H7 (cell line): ENCODE results near the gene TAF6L. TPM values are rescaled to one million over a fixed set of nuclear protein-coding genes. Genes with fewer than 3 reads are reported as not detected.
"Not testable (repeated sequence)": the region's sequence is repeated elsewhere in the genome, so short reads cannot be mapped to it uniquely, and the experiment has no call there.

ENCODE experiments used
- DNase-seq: peaks from one replicate; pipeline ENCODE4 v3.0.0; 2012
- H3K27me3 ChIP-seq: 2 replicates; pipeline ENCODE4 v1.6.0; 2011; ENCODE audit warnings: mild to moderate bottlenecking, low read length; ENCODE audit not compliant: control insufficient read depth, insufficient read depth
- H3K36me3 ChIP-seq: replicated peaks from 2 replicates; pipeline ENCODE4 v1.5.1; 2011; ENCODE audit warnings: low read length; ENCODE audit not compliant: control insufficient read depth, insufficient read depth
- H3K4me3 ChIP-seq: 2 replicates; pipeline ENCODE4 v1.5.1; 2011; ENCODE audit warnings: low read depth, mild to moderate bottlenecking, control low read depth, low read length, moderate library complexity; ENCODE audit not compliant: insufficient read depth
- total RNA-seq: library from RNA; depleted of rRNA; stranded (reverse); fragments of >200 nt; shearing (Covaris generic); gene quantifications from 2 replicates; pipeline ENCODE4 v1.2.3, GENCODE V29; 2014

Gene TAF6L
- total RNA-seq, 1 experiment from 2014 or later: 42.9 TPM

DNA sequence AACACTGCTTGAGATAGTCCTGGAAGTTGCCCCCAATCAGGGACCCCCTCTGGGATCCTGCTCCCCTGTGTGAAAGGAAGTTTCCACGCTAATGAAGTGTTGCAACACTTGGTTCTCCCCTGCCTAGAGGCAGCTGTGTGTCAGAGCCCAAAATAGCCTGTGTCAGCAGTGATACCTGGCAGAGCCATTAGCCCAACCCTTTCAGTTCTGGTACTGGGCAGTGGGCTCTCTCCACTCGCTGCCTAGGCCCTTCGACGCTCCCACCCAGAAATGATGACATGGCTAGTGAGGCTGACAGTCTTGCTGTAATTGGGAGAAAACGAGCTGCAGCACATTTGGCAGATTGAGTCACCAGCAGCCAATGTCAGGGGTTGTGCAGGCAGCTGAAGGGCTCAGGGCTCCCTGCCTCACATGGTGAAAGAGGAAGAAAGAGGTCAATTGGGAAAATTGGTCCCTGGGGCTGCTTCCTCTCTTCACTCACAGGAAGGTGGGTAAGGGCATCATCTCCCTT is 35.5 kb downstream of the TAF6L start:
- Histone ChIP-seq H3K36me3 (peaks cover 11% of the 10 kb centered on the region), H3K27me3 (no peaks in the 10 kb centered on the region), H3K4me3 (no peak overlapping the region)
- DNase-seq: no peak

DNA sequence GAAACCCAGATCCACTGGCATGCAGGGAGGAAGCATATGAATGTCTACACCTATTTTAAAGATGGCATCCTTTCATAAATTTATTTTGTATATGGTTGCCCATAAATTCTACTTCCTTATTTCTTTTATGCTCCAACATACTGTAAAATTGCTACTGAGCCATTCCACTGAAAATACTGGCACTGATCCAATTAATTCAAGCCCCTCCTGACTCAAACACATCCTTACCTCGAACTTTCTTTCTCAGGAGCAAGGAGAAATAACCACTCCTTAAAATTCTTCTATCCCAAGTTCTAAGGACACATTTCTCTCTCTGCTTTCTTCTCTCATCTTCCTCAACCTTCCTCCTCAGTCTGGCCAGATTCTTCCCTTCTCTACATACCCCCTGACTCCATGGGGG is 39.6 kb downstream of the TAF6L start:
- DNase-seq: no peak
- Histone ChIP-seq H3K4me3 (no peak overlapping the region), H3K36me3 (no peaks in the 10 kb centered on the region), H3K27me3 (no peaks in the 10 kb centered on the region)

DNA sequence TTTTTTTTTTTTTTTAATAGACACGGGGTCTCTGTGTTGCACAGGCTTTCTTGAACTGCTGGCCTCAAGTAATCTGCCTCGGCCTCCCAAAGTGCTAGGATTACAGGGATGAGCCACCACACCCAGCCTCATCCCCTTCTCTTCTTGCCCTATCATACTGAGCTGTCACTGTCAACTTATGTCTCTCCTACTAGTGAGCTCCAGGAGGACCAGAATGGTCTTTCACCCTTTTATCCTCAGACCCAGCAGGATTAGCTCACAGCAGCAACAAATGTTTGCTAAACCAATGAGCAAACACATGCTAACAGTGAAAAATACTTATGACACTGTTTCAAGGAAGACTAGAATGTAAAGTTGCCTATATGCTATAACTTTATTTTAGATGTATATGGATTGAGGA is 40.5 kb downstream of the TAF6L start:
- DNase-seq: no peak
- no peak overlapping the region for H3K4me3 ChIP-seq

DNA sequence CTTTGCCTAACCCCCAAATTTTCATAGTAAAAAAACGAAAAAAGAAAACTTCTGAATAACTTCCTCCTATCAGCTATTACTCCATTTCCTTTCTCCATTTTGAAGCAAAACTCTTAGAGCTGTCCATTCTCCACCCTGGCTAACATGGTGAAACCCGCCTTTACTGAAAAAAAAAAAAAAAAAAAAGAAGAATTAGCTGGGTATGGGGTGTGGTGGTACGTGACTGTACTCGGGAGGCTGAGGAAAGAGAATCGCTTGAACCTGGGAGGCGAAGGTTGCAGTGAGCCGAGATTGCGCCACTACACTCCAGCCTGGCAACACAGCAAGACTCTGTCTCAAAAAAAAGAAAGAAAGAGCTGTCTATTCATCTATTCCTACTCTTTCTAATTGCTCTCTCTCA is 45.4 kb downstream of the TAF6L start:
- H3K36me3 ChIP-seq: peaks cover 4% of the 10 kb centered on the region; the same call in 1 of the 2 replicates
- DNase-seq: no peak
- H3K4me3 ChIP-seq: no peak overlapping the region
- no peaks in the 10 kb centered on the region for H3K27me3 ChIP-seq

More for the DNA sequence above, 40.5 kb downstream of the TAF6L start:
- Histone ChIP-seq H3K36me3 (no peaks in the 10 kb centered on the region), H3K27me3 (no peaks in the 10 kb centered on the region)

DNA sequence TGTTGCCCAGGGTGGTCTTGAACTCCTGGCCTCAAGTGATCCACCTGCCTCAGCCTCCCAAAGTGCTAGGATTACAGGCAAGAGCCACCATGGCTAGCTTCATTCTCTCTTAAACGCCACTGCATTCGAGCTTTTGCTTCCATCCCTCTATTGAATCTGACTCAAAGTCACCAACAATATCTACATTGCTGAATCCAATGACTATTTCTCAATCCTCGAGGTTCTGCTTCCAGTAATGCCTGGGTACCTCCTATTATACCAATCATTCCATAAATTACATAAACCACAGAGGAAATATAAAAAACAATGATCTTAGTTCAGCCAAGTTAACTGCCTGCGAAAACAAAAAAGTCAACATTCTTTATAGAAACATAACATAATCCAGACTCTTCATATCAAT is 45.9 kb downstream of the TAF6L start:
- Histone ChIP-seq H3K36me3 (peaks cover 4% of the 10 kb centered on the region; the same call in 1 of the 2 replicates), H3K4me3 (no peak overlapping the region), H3K27me3 (no peaks in the 10 kb centered on the region)
- no peak for DNase-seq

DNA sequence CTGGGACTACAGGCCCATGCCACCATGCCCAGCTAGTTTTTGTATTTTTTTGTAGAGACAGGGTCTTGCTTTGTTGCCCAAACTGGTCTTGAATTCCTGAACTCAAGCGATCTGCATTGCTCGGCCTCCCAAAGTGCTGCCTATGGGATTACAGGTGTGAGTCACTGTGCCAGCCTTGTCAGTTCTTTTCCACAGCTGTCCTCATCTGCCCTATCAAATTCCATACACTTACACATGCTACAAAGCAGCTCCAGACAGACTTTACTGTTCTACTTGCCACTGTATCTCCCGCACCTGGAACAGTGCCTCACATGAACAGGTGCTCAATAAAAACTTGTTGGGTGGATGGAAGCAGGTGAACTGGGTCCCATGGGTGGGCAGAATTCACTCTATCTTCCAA is 52.5 kb downstream of the TAF6L start:
- Histone ChIP-seq H3K27me3 (no peaks in the 10 kb centered on the region), H3K4me3 (no peak overlapping the region), H3K36me3 (peaks cover 36% of the 10 kb centered on the region)
- no peak for DNase-seq

DNA sequence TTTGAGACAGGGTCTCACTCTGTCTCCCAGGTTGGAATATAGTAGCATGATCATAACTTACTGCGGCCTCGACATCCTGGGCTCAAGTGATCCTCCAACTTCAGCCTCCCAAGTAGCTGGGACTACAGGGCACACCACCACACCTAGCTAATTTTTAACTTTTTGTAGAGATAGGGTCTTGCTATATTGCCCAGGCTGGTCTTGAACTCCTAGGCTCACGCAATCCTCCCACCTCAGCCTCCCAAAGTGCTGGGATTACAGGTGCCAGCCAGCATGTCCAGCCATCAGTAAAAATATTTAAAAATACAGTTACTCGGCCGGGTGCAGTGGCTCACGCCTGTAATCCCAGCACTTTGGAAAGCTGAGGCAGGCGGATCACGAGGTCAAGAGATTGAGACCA is 56.9 kb downstream of the TAF6L start:
- H3K27me3 ChIP-seq, DNase-seq, H3K4me3 ChIP-seq: not testable (repeated sequence)
- H3K36me3 ChIP-seq: peaks cover 29% of the 10 kb centered on the region

DNA sequence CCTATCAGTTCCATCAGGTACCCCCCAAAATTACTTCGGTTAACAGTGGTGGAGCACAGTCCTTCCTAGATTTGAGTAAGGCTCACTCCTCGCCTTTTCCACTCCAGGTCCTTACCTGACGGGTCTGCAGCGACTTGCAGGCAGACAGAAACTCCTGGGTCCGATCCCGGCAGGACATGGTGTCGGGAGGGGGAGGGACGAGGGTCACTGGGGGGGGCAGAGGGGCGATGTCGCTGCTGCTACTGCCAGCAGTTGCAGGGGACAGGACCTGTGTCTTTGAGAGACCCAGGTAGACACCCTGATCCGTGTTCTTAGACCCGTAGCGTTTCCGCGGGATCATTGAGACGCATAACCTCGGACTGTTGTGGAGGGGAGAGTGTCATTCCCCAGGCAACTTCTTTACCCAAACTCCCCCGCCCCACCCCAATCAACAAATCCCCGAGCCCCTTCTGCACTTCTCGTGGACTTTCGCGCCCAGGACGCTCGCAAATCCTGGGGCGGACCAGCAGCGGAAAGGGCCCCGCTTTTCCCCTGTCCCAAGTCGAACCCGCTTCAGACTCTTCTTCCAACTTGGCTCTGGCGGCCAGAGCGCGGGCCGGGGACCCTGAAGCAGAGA is 59.8 kb downstream of the TAF6L start:
- Histone ChIP-seq H3K36me3 (peaks cover 34% of the 10 kb centered on the region), H3K27me3 (no peaks in the 10 kb centered on the region), H3K4me3 (peak overlapping the region; percentile 87)
- DNase-seq: peak; percentile 82

DNA sequence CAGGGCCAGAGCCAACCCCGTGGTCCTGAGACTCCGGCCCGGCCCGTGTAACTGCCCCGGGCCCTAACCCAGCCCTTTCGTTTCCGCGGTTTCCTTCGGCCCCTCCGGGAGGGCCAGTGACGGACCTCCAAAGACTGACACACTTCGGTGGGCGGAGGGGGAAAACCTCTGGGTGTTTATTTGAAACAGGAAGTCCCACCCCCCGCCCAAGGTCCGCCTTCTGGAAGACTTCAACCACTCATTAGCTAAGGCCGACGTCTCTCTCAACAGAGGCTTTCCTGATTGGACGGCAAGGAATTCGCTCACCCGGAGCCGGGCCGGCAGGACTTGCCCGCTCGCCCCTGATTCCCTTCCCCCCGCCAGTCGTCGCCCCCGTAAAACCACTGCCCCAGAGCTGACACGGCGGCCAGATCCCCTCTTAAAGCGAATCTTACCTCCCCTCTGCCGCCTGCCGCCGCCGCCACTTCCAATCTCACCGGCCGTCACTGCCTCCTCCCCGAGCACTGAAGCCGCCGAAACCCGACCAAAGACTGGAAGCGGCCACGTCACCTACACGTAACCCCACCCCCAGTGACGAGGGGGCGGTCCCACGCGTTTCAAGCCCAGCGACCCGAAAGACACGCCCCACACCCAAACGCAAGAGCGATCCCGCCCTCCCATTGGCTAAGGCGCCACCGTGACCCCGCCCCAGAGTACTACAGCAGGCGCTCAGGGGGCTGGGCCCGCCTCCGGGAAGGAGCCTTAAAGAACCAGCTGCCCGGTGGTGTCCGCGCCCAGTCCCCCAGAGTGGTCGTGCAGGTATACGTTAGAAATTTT is 60.5 kb downstream of the TAF6L start, which contains the start of gene STX5:
Gene STX5 (minus strand): TSS at position 532 of the 816 bp plus-strand sequence. CDS start 808 bp downstream, outside the sequence.
- H3K27me3 ChIP-seq: no peaks in the 10 kb centered on the region
- H3K36me3 ChIP-seq: peaks cover 38% of the 10 kb centered on the region
- H3K4me3 ChIP-seq: peak within 1 kb of the TSS; percentile 87
- DNase-seq: peak; percentile 98

DNA sequence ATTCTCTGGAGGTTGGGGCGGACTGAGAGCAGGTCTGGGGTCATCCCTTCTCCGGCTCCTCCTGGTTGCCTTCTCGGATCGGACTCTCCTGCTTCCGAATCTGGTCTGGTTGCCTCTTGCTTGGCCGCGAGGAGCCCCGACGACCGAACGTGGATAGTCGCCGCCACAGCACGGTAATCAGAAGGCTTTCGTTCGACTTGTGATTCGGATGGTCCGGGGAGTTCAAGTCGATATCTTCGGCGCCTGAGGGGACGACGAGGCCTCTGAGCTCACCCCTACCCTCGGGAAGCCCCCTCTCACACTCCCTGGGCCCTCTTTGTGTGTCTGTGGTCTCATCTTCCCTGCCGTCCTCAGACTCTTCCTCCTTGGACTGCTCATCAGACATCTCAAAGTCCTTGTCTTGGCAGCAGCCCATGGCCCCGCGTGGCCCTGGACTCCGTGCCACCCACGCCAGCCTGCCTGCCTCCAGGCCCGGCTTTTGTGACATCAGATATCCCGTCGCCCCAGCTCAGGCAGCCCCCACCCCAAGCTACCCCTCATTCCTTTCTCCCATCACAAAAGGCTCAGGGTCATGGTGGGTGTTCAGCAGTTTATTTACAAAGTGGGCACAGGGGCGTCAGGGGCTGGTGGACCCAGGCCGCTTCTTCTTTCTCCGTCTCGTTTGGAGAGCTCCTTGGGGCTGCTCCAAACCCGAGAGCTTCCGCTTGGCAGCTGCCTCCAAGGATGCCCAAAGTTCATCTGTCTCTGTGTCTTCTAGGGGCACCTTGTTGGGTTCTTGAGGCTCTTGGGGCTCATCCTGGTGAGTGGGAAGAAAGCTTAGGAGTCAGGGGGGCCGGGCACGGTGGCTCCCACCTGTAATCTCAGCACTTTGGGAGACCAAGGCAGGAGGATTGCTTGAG is 61.4 kb downstream of the TAF6L start, which contains the start of gene TEX54:
Gene TEX54 (minus strand): TSS at position 506 of the 899 bp plus-strand sequence.
- Histone ChIP-seq H3K27me3 (no peaks in the 10 kb centered on the region), H3K4me3 (peak within 1 kb of the TSS; percentile 87), H3K36me3 (peaks cover 33% of the 10 kb centered on the region)
- no peak for DNase-seq

DNA sequence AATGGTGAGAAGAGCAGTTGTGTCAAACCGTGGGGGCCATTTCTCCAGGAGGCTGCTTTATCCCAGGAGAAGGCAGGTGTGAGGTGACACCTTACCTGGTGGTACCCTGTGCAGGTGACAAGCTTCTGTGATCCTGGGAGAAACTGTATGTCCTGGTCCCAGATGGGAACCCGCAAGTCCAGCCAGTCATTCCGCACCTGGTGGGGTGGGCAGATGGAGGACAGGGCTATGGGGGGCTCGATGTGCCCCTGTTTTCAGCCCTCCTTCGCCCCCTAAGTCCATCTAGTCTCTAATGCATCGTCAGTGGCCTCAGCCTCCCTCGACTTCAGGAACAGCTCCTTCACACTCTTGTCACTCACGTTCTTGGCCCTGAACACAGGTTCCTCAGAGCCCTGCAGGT is 64.1 kb downstream of the TAF6L start:
- no peak overlapping the region for H3K4me3 ChIP-seq
- no peak for DNase-seq
- peaks cover 33% of the 10 kb centered on the region for H3K36me3 ChIP-seq
- H3K27me3 ChIP-seq: no peaks in the 10 kb centered on the region
